ENCODE measurements around the gene ZNF462. TPM values are rescaled to one million over a fixed set of nuclear protein-coding genes. Genes with fewer than 3 reads are reported as not detected.
A peak's percentile ranks its signal among the peaks of the same experiment; 100 is the strongest.
"Not testable (repeated sequence)": the region's sequence is repeated elsewhere in the genome, so short reads cannot be mapped to it uniquely, and the experiment has no call there.

The ZNF462 gene
- total and polyA plus RNA-seq, 5 experiments from 2014 or later: not detected

DNA sequence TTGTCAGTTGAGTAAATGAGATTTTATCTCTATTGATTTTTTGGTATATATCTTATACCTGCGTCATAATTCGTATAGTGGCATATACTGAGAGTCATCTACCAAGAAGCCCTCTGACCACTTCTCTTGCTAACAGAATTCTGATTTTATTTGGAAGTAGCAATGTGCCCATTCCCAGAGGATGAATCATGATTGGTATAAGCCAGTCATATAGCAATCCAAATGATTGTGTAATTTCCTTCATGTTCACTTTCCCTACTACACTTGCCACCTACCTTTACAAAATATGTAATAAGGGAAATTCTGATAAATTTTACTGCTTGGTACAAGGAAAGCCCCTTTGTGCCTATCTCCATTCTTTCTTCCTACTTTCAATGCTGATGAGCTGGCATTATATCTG, 16.1 kb upstream of the ZNF462 start:
- Mint-ChIP-seq H3K27ac (no peak overlapping the region), H3K36me3 (no peaks in the 10 kb centered on the region), H3K9me3 (peaks cover 0 to 1% (median 0%) of the 10 kb centered on the region in 9 donors), H3K4me1 (no peaks in the 10 kb centered on the region), H3K4me3 (no peak overlapping the region), H3K27me3 (peaks cover 0 to 4% (median 0%) of the 10 kb centered on the region in 5 donors)
- DNase-seq: no peak
- POLR2A ChIA-PET: no interaction called here
- no peak for ATAC-seq

DNA sequence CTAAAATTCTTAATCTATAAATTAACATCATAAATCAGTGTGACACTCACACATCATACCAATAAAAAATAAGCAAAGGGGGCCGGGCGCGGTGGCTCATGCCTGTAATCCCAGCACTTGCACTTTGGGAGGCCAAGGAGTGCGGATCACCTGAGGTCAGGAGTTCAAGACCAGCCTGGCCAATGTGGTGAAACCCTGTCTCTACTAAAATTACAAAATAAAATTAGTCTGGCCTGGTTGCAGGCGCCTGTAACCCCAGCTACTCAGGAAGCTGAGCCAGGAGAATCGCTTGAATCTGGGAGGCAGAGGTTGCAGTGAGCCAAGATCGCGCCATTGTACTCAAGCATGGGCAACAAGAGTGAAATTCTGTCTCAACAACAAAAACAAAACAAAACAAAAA, 11.3 kb upstream of the ZNF462 start:
- ATAC-seq, H3K36me3 Mint-ChIP-seq, H3K9me3 Mint-ChIP-seq, H3K4me3 Mint-ChIP-seq, DNase-seq, H3K27me3 Mint-ChIP-seq, H3K27ac Mint-ChIP-seq, H3K4me1 Mint-ChIP-seq, POLR2A ChIA-PET: not testable (repeated sequence)

GRCh38 chr9:106857811-106858470, 5.0 kb upstream of the ZNF462 start:
- H3K36me3 Mint-ChIP-seq: peaks cover under 1 to 9% (median 2%) of the 10 kb centered on the region in 3 donors
- peaks cover 0 to 9% (median 0%) of the 10 kb centered on the region in 9 donors for H3K9me3 Mint-ChIP-seq
- peaks cover 29 to 50% (median 40%) of the 10 kb centered on the region in 5 donors for H3K27me3 Mint-ChIP-seq
- peaks cover 8 to 26% (median 22%) of the 10 kb centered on the region in 4 donors for H3K4me1 Mint-ChIP-seq
- no peak overlapping the region for H3K4me3 Mint-ChIP-seq
- H3K27ac Mint-ChIP-seq: no peak overlapping the region
- DNase-seq (no peak), ATAC-seq (no peak)
- POLR2A ChIA-PET: no interaction called here

GRCh38 chr9:106859957-106860720, 2.8 kb upstream of the ZNF462 start:
- Mint-ChIP-seq H3K4me1 (peaks cover 10 to 42% (median 34%) of the 10 kb centered on the region in 4 donors), H3K27ac (peak overlapping the region in 1 of 10 donors; percentile 24), H3K36me3 (peaks cover 4 to 15% (median 4%) of the 10 kb centered on the region in 3 donors), H3K27me3 (peaks cover 36 to 71% (median 60%) of the 10 kb centered on the region in 5 donors), H3K4me3 (peak overlapping the region in 4 of 10 donors; percentile 7 to 55 (median 15)), H3K9me3 (peaks cover 0 to 12% (median 0%) of the 10 kb centered on the region in 9 donors)
- POLR2A ChIA-PET: no interaction called here
- ATAC-seq (no peak), DNase-seq (no peak)

GRCh38 chr9:106860721-106861639, 2.0 kb upstream of the ZNF462 start:
- DNase-seq (no peak), ATAC-seq (no peak)
- Mint-ChIP-seq H3K27ac (peak overlapping the region in 1 of 10 donors; percentile 24), H3K4me3 (peak overlapping the region in 8 of 10 donors; percentile 16 to 67 (median 52)), H3K36me3 (peaks cover 4 to 21% (median 4%) of the 10 kb centered on the region in 3 donors), H3K4me1 (peaks cover 10 to 44% (median 34%) of the 10 kb centered on the region in 4 donors), H3K9me3 (peaks cover 0 to 12% (median 0%) of the 10 kb centered on the region in 9 donors), H3K27me3 (peaks cover 42 to 80% (median 67%) of the 10 kb centered on the region in 5 donors)
- POLR2A ChIA-PET: no interaction called here

DNA sequence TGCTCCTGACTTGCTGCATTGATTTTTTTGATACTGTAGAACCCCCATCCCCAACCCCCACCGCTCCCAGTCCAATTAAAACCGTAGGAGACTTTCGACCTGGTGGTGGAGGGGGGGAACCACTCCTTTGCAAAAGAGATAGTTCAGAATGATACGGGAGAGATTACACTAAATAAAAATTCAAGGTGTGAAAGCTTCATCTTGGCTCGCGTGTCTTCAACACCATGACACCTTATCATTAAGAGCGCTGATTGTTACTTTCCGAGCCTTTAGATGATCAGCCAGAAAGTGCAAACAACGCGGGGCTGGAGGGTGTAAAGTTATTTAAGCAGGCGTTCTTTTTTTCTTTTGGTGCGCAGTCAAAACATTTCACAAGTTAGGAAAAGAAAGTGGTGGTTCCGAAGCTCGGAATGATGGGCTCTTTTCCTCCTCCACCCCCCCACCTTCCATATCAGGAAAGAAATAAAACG, 1.3 kb upstream of the ZNF462 start:
- POLR2A ChIA-PET: no interaction called here
- ATAC-seq: no peak
- H3K4me3 Mint-ChIP-seq: peak overlapping the region in 8 of 10 donors; percentile 16 to 67 (median 52)
- H3K36me3 Mint-ChIP-seq: peaks cover 4 to 21% (median 4%) of the 10 kb centered on the region in 3 donors
- H3K27me3 Mint-ChIP-seq: peaks cover 42 to 87% (median 69%) of the 10 kb centered on the region in 5 donors
- peaks cover 10 to 44% (median 34%) of the 10 kb centered on the region in 4 donors for H3K4me1 Mint-ChIP-seq
- no peak overlapping the region for H3K27ac Mint-ChIP-seq
- peaks cover 0 to 12% (median 0%) of the 10 kb centered on the region in 9 donors for H3K9me3 Mint-ChIP-seq
- DNase-seq: no peak

GRCh38 chr9:106862110-106862820, 701 bp upstream of the ZNF462 start:
- peaks cover 42 to 88% (median 69%) of the 10 kb centered on the region in 5 donors for H3K27me3 Mint-ChIP-seq

DNA sequence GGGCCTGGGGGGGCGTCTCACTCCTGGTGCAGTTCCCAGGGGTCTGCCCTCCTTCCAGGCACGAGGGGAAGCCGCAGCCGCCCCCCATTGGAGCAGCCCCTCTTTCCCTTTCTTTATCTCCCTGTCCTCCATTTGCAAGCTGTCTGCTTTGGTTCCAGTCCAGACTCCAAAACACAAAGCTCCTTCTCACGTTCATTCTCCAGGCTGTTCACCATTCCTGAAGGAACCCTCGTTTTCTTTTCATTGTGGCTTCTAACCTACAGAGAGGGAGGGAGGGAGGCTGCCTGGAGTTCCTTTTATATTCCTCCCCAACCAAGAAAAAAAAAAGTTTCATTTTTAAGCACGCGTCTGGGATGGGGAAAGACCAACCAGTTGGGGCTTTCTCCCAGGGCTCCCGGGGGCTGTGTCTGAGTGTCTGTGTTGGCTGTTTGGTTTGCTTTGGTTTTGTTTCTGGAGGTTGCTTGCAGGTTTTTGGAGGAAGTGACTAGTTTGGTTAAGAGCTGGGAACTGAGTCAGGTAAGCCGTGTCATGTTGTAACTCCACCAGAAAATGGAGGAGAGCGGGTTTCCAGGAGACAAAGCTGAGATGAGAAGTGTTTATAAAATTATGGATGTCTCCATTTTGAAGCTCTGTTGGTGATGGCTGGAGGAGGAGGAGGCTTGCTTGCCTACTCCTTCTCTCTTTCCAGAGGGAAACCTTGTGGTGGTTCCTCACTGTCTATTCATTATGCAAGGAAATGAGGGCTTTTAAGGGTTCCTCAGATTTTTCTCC, 1.6 kb downstream of the ZNF462 start:
- DNase-seq (no peak), ATAC-seq (no peak)
- H3K27ac Mint-ChIP-seq: no peak overlapping the region
- peaks cover 4 to 12% (median 4%) of the 10 kb centered on the region in 3 donors for H3K36me3 Mint-ChIP-seq
- peaks cover 27 to 79% (median 62%) of the 10 kb centered on the region in 5 donors for H3K27me3 Mint-ChIP-seq
- H3K9me3 Mint-ChIP-seq: peaks cover 0 to 12% (median 0%) of the 10 kb centered on the region in 9 donors
- H3K4me1 Mint-ChIP-seq: peaks cover 10 to 42% (median 34%) of the 10 kb centered on the region in 4 donors
- POLR2A ChIA-PET: no interaction called here
- H3K4me3 Mint-ChIP-seq: peak overlapping the region in 8 of 10 donors; percentile 6 to 76 (median 64)

More at GRCh38 chr9:106862110-106862820, 701 bp upstream of the ZNF462 start:
- POLR2A ChIA-PET: no interaction called here
- Mint-ChIP-seq H3K36me3 (peaks cover 4 to 21% (median 4%) of the 10 kb centered on the region in 3 donors), H3K4me1 (peaks cover 10 to 44% (median 34%) of the 10 kb centered on the region in 4 donors), H3K9me3 (peaks cover 0 to 12% (median 0%) of the 10 kb centered on the region in 9 donors), H3K27ac (no peak overlapping the region), H3K4me3 (peak overlapping the region in 8 of 10 donors; percentile 5 to 85 (median 74))
- DNase-seq (no peak), ATAC-seq (no peak)

GRCh38 chr9:106866243-106866642, 3.3 kb downstream of the ZNF462 start:
- H3K4me3 Mint-ChIP-seq: no peak overlapping the region
- H3K9me3 Mint-ChIP-seq: peaks cover 0 to 10% (median 0%) of the 10 kb centered on the region in 9 donors
- no peak for DNase-seq
- POLR2A ChIA-PET: no interaction called here
- H3K27me3 Mint-ChIP-seq: peaks cover 21 to 65% (median 45%) of the 10 kb centered on the region in 5 donors
- H3K27ac Mint-ChIP-seq: no peak overlapping the region
- H3K4me1 Mint-ChIP-seq: peaks cover 7 to 33% (median 25%) of the 10 kb centered on the region in 4 donors
- no peak for ATAC-seq
- peaks cover 4 to 12% (median 4%) of the 10 kb centered on the region in 3 donors for H3K36me3 Mint-ChIP-seq

- DNase-seq: no peak
- ATAC-seq: no peak
- POLR2A ChIA-PET: no interaction called here
- peaks cover 4 to 24% (median 18%) of the 10 kb centered on the region in 4 donors for H3K4me1 Mint-ChIP-seq
- H3K4me3 Mint-ChIP-seq: no peak overlapping the region
- H3K9me3 Mint-ChIP-seq: peaks cover 0 to 7% (median 0%) of the 10 kb centered on the region in 9 donors
- peaks cover 2 to 12% (median 4%) of the 10 kb centered on the region in 3 donors for H3K36me3 Mint-ChIP-seq
- peaks cover 15 to 54% (median 36%) of the 10 kb centered on the region in 5 donors for H3K27me3 Mint-ChIP-seq
- no peak overlapping the region for H3K27ac Mint-ChIP-seq
Observed at GRCh38 chr9:106867286-106867685, 4.3 kb downstream of the ZNF462 start.

GRCh38 chr9:106868087-106868486, 5.1 kb downstream of the ZNF462 start:
- peaks cover 12 to 47% (median 29%) of the 10 kb centered on the region in 5 donors for H3K27me3 Mint-ChIP-seq
- H3K4me3 Mint-ChIP-seq: no peak overlapping the region
- H3K27ac Mint-ChIP-seq: no peak overlapping the region
- H3K4me1 Mint-ChIP-seq: peaks cover 2 to 16% (median 10%) of the 10 kb centered on the region in 4 donors
- no peak for ATAC-seq
- POLR2A ChIA-PET: no interaction called here
- peaks cover 2 to 12% (median 2%) of the 10 kb centered on the region in 3 donors for H3K36me3 Mint-ChIP-seq
- peaks cover 0 to 3% (median 0%) of the 10 kb centered on the region in 9 donors for H3K9me3 Mint-ChIP-seq
- DNase-seq: no peak

All from naive thymus-derived CD8-positive, alpha-beta T cell (primary cell).